ENCODE data around the gene KNDC1.

- TF ChIP-seq FOXK2 (IDR thresholded peaks at IDR 0.05), result no peak
- TF ChIP-seq TARDBP (IDR thresholded peaks at IDR 0.05), result no peak
- TF ChIP-seq FOXA1 (IDR thresholded peaks at IDR 0.05), result no peak
- no peak for TF ChIP-seq PKNOX1 (IDR thresholded peaks at IDR 0.05)
- TF ChIP-seq CTBP1 (IDR thresholded peaks at IDR 0.05; ENCODE audit: borderline replicate concordance), result no peak
- no peak for TF ChIP-seq L3MBTL2 (conservative IDR thresholded peaks at IDR 0.05)
- no peak for TF ChIP-seq SUZ12 (IDR thresholded peaks at IDR 0.05)
Measured at GRCh38 chr10:133218891-133219290, 58.9 kb downstream of the KNDC1 start.

Data from HEK293T (cell line).